Astrocyte (in vitro differentiated cells and primary cell): Measurements from ENCODE around the gene MS4A10. TPM values are rescaled to one million over a fixed set of nuclear protein-coding genes. Genes with fewer than 3 reads are reported as not detected.

ENCODE experiments used
- DNase-seq: peaks from one replicate; pipeline ENCODE4 v3.0.0-alpha.2; 2010; ENCODE audit warnings: low read depth
- FAIRE-seq: peaks from 2 replicates; lab custom pipeline; 2011; peaks lifted over from hg19 to GRCh38; lab: Jason Lieb, UNC
- H2AFZ ChIP-seq: 2 replicates; pipeline ENCODE4 v1.6.0; 2012; ENCODE audit warnings: low read depth, low read length, inconsistent platforms
- H3K27ac ChIP-seq: 2 replicates; pipeline ENCODE4 v1.5.1; 2011; ENCODE audit warnings: low read depth, low read length, inconsistent platforms
- H3K27me3 ChIP-seq: 2 replicates; pipeline ENCODE4 v1.6.0; 2011; ENCODE audit warnings: low read length, inconsistent platforms; ENCODE audit not compliant: insufficient read depth
- H3K36me3 ChIP-seq: 2 replicates; pipeline ENCODE4 v1.5.1; 2011; ENCODE audit warnings: low read length, inconsistent platforms; ENCODE audit not compliant: insufficient read depth
- H3K4me1 ChIP-seq: 2 replicates; pipeline ENCODE4 v1.5.1; 2011; ENCODE audit warnings: low read length, inconsistent platforms; ENCODE audit not compliant: insufficient read depth
- H3K4me2 ChIP-seq: 2 replicates; pipeline ENCODE4 v1.6.0; 2012; ENCODE audit warnings: low read length, inconsistent platforms
- H3K4me3 ChIP-seq: 2 replicates; pipeline ENCODE4 v1.5.1; 2011; ENCODE audit warnings: low read depth, mild to moderate bottlenecking, low read length, inconsistent platforms; ENCODE audit not compliant: insufficient read depth
- H3K79me2 ChIP-seq: 2 replicates; pipeline ENCODE4 v1.6.0; 2012; ENCODE audit warnings: mild to moderate bottlenecking, low read length, inconsistent platforms; ENCODE audit not compliant: insufficient read depth
- H3K9ac ChIP-seq: 2 replicates; pipeline ENCODE4 v1.6.0; 2012; ENCODE audit warnings: mild to moderate bottlenecking, low read length, inconsistent platforms
- H3K9me3 ChIP-seq: 2 replicates; pipeline ENCODE4 v1.5.1; 2012; ENCODE audit warnings: low read depth, mild to moderate bottlenecking, low read length, inconsistent platforms; ENCODE audit not compliant: insufficient read depth
- H4K20me1 ChIP-seq: 2 replicates; pipeline ENCODE4 v1.6.0; 2012; ENCODE audit warnings: low read length, inconsistent platforms; ENCODE audit not compliant: insufficient read depth
- H3K27ac Mint-ChIP-seq: one replicate; pipeline ENCODE4 v1.8.0; 2021; ENCODE audit warnings: mild to moderate bottlenecking, mixed read lengths; ENCODE audit not compliant: unreplicated experiment
- H3K27me3 Mint-ChIP-seq: one replicate; pipeline ENCODE4 v1.8.0; 2021; ENCODE audit warnings: low read depth, mixed read lengths; ENCODE audit not compliant: unreplicated experiment
- H3K36me3 Mint-ChIP-seq: one replicate; pipeline ENCODE4 v1.8.0; 2021; ENCODE audit warnings: low read depth, mixed read lengths; ENCODE audit not compliant: unreplicated experiment
- H3K4me1 Mint-ChIP-seq: one replicate; pipeline ENCODE4 v1.8.0; 2021; ENCODE audit warnings: low read depth, mixed read lengths; ENCODE audit not compliant: unreplicated experiment
- H3K4me3 Mint-ChIP-seq: one replicate; pipeline ENCODE4 v1.8.0; 2021; ENCODE audit warnings: mild to moderate bottlenecking, moderate library complexity, mixed read lengths; ENCODE audit not compliant: unreplicated experiment
- H3K9me3 Mint-ChIP-seq: one replicate; pipeline ENCODE4 v1.8.0; 2021; ENCODE audit warnings: mild to moderate bottlenecking, mixed read lengths; ENCODE audit not compliant: unreplicated experiment
- EZH2 ChIP-seq: IDR thresholded peaks from 2 replicates; pipeline ENCODE4 v1.6.1; 2012; ENCODE audit warnings: mild to moderate bottlenecking, low read length, inconsistent platforms; ENCODE audit not compliant: insufficient read depth
- total RNA-seq: library from RNA; stranded (reverse); gene quantifications from 2 replicates; pipeline ENCODE4 v1.2.1, GENCODE V29; 2021
- TF ChIP-seq, protein P1 (sequence below): IDR thresholded peaks from 2 replicates; pipeline ENCODE4 v1.5.1; 2011; ENCODE audit warnings: low read depth, mild to moderate bottlenecking, inconsistent platforms, low read length, moderate library complexity; ENCODE audit not compliant: insufficient read depth

MS4A10 gene
- total RNA-seq, 1 donor from 2014 or later, result not detected

DNA sequence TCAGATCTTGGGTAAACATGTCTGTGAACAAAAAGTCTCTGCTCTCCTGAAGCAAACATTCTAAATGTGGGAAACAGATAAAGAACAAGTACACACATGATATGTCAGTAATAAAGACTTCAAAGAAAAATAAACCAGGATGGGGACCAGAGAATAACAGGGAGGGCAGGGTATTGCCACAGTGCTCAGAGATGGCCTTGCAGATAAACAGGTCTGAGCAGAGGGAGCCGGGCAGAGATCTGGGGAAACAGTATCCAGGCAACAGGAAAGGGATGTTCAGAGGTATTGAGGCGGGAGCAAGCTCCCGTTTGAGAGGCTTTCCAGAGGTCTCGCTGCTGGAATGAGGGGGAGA lies 59.7 kb downstream of the MS4A10 start:
- no peak for DNase-seq
- H3K36me3 Mint-ChIP-seq, result peaks cover 11% of the 10 kb centered on the region
- FAIRE-seq, result no peak
- Histone ChIP-seq H3K4me2 (peak overlapping the region; percentile 97), H3K9ac (peak overlapping the region; percentile 24), H3K4me3 (no peak overlapping the region), H3K79me2 (peaks cover 47% of the 10 kb centered on the region), H3K9me3 (no peaks in the 10 kb centered on the region), H3K27me3 (no peaks in the 10 kb centered on the region), H3K36me3 (peaks cover 5% of the 10 kb centered on the region), H4K20me1 (peaks cover 42% of the 10 kb centered on the region), H3K4me1 (peaks cover 36% of the 10 kb centered on the region), H3K27ac (no peak overlapping the region), H2AFZ (no peak overlapping the region)
- H3K27ac Mint-ChIP-seq, result no peak overlapping the region
- H3K27me3 Mint-ChIP-seq, result no peaks in the 10 kb centered on the region
- H3K4me3 Mint-ChIP-seq, result peak overlapping the region; percentile 93
- no peaks in the 10 kb centered on the region for H3K9me3 Mint-ChIP-seq
- TF ChIP-seq, protein P1, sequence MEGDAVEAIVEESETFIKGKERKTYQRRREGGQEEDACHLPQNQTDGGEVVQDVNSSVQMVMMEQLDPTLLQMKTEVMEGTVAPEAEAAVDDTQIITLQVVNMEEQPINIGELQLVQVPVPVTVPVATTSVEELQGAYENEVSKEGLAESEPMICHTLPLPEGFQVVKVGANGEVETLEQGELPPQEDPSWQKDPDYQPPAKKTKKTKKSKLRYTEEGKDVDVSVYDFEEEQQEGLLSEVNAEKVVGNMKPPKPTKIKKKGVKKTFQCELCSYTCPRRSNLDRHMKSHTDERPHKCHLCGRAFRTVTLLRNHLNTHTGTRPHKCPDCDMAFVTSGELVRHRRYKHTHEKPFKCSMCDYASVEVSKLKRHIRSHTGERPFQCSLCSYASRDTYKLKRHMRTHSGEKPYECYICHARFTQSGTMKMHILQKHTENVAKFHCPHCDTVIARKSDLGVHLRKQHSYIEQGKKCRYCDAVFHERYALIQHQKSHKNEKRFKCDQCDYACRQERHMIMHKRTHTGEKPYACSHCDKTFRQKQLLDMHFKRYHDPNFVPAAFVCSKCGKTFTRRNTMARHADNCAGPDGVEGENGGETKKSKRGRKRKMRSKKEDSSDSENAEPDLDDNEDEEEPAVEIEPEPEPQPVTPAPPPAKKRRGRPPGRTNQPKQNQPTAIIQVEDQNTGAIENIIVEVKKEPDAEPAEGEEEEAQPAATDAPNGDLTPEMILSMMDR, result no peak
- no peak for TF ChIP-seq EZH2
- peaks cover 37% of the 10 kb centered on the region for H3K4me1 Mint-ChIP-seq

DNA sequence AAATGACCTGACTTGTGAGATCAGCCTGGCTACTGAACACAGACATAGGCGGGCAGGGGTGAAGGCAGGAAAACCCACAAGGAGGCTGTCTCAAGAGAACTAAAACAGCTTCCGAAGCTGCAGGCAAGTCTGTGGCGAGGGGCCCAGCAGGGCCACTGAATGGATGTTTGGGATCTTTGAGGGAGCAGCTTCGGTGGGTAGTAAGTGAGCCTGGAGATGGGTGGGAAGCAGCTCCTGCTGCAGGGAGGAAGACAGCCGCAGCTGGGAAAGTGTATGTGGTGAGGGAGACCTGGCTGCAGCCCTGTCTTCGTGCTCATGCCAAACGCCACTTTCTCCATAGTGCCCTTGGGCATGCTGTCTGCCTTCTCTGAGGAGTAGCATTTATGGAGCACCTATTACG lies 60.2 kb downstream of the MS4A10 start:
- Mint-ChIP-seq H3K4me3 (peak overlapping the region; percentile 71), H3K27me3 (no peaks in the 10 kb centered on the region), H3K4me1 (peaks cover 35% of the 10 kb centered on the region), H3K9me3 (no peaks in the 10 kb centered on the region), H3K36me3 (peaks cover 11% of the 10 kb centered on the region), H3K27ac (no peak overlapping the region)
- Histone ChIP-seq H3K27ac (no peak overlapping the region), H3K9me3 (no peaks in the 10 kb centered on the region), H3K9ac (peak overlapping the region; percentile 24), H2AFZ (no peak overlapping the region), H3K36me3 (peaks cover 5% of the 10 kb centered on the region), H3K4me3 (no peak overlapping the region), H3K4me1 (peaks cover 36% of the 10 kb centered on the region), H3K27me3 (no peaks in the 10 kb centered on the region), H3K79me2 (peaks cover 47% of the 10 kb centered on the region), H4K20me1 (peaks cover 42% of the 10 kb centered on the region), H3K4me2 (peak overlapping the region; percentile 97)
- TF ChIP-seq, protein P1, result no peak
- no peak for TF ChIP-seq EZH2
- FAIRE-seq, result no peak
- DNase-seq, result no peak

DNA sequence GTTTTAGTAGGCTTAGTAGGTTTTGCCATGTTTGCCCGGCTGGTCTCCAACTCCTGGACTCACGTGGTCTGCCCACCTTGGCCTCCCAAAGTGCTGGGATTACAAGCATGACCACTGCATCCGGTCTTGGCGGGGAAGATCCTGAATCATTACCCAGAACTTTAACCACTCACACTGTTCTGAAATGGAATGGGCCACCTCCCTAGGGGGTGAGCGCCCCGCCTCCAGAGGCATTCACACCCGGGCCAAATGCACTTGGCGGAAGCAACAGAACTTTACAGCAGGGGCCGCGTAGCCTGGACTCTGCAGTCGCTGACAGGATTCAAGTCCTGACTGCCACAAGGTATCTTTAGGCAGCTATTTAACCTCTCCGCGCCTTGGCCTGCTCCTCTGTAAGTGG lies 62.1 kb downstream of the MS4A10 start:
- FAIRE-seq (no peak), DNase-seq (no peak)
- Histone ChIP-seq H3K9ac (no peak overlapping the region), H3K27ac (no peak overlapping the region), H3K27me3 (no peaks in the 10 kb centered on the region), H4K20me1 (peaks cover 39% of the 10 kb centered on the region), H3K4me2 (no peak overlapping the region), H3K36me3 (peaks cover 8% of the 10 kb centered on the region), H3K4me1 (peaks cover 23% of the 10 kb centered on the region), H2AFZ (no peak overlapping the region), H3K79me2 (peaks cover 43% of the 10 kb centered on the region), H3K9me3 (no peaks in the 10 kb centered on the region), H3K4me3 (no peak overlapping the region)
- H3K27ac Mint-ChIP-seq, result no peak overlapping the region
- TF ChIP-seq EZH2, result no peak
- TF ChIP-seq, protein P1, result no peak
- H3K36me3 Mint-ChIP-seq, result peaks cover 26% of the 10 kb centered on the region
- H3K27me3 Mint-ChIP-seq, result peaks cover 2% of the 10 kb centered on the region
- H3K9me3 Mint-ChIP-seq, result no peaks in the 10 kb centered on the region
- no peak overlapping the region for H3K4me3 Mint-ChIP-seq
- H3K4me1 Mint-ChIP-seq, result peaks cover 22% of the 10 kb centered on the region
